SH-SY5Y (cell line): Measurements from ENCODE around the gene TRIO.

Source experiments
- GATA2 ChIP-seq: IDR thresholded peaks from 2 replicates; pipeline ENCODE4 v1.6.1; 2011; ENCODE audit warnings: mild to moderate bottlenecking, low read depth, low read length
- GATA3 ChIP-seq: IDR thresholded peaks from 2 replicates; pipeline ENCODE4 v1.6.1; 2011; ENCODE audit warnings: low read depth, mild to moderate bottlenecking, low read length, moderate library complexity

DNA sequence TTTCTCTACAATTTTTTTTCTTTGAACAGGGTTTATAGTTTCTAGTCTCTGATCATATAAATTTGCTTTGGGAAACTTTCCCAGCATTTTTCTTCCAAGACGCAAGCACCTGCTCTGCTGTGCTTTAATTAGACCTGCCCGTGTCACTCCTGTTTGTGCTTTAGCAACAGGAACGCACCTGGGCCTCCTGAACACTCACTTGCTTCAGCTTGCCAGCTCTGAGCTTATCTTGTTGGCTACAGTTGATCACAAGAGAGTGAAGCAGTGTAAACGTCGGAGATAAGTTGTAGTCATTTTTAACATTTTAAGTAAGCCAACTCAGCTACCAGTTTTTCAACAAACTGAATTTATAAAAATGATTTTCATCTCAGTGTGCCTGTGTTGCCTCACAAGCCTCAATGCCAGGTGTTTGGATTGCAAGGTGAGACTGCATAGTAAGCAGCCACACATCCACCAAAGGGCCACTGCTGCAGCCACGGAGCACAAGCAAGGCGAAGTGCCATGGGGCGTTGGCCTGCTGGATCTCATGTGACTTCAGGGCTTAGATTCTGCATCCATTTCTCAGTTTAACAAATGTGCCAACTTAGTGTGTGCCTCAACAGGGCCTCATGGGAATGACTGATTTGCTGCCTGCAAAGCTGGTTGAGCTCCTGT lies 166.9 kb downstream of the TRIO start:
- no peak for TF ChIP-seq GATA2
- TF ChIP-seq GATA3 = no peak
